NCI-H1105 treated with DMSO at 0.1 percent for 48 hours (cell line): ENCODE results near the gene TXLNG.
A peak's percentile ranks its signal among the peaks of the same experiment; 100 is the strongest.
"Not testable (repeated sequence)": the region's sequence is repeated elsewhere in the genome, so short reads cannot be mapped to it uniquely, and the experiment has no call there.

Source experiments
- DNase-seq: peaks from one replicate; lab custom pipeline; 2025; lab: John Stamatoyannopoulos, UW

The TXLNG gene

DNA sequence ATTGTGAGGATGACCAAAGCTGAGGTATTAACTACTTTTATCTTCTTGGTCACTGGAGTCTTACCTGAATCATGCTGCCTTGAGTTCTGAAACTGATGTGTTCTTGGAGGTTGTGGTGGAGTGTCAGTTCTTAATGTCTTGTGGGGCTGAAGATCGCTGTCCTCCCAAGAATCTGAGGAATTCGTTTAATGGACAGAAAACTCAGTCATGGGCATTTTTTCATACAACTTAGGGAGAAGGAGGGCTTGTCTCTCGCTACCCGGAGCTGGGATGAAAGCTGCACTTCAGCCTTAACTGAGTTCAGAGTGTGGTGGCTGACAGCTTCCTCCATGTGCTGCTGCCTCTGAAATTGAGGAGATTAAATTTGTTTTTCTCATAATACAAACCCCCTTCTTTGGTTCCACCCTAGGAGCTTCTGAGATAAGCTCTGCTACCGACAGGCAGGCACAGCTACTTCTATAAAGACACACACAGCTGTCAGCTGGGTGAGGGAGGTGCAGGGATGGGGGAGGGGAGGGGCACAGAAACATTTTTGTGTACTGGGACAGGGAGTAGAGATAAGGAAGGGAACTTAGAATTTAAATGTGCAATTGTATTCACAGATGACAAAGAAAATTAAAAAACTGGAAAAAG is 53.1 kb downstream of the TXLNG start:
- no peak for DNase-seq

- DNase-seq: no peak
Observed at GRCh38 chrX:16839852-16840460, 53.7 kb downstream of the TXLNG start.

DNA sequence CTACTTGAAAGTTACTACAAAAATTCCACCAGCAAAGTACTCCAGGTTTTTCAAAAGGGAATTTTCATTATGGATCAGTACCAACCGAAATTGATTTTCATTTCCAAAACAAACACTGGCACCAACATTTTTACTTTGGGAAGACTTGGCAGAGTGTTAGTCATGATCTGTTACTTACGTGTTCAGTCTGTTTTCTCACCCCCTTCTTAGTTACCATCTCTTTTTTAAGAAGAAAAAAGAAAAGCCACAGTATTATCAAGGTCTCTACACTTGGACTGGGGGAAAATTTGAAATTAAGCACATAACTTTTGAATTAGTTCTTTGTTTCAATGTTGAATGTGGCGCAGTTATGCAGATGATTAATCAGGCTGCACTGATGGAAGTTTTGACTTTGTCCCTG is 56.4 kb downstream of the TXLNG start:
- DNase-seq: no peak

- DNase-seq: no peak
Observed at GRCh38 chrX:16843208-16843909, 57.1 kb downstream of the TXLNG start.

DNA sequence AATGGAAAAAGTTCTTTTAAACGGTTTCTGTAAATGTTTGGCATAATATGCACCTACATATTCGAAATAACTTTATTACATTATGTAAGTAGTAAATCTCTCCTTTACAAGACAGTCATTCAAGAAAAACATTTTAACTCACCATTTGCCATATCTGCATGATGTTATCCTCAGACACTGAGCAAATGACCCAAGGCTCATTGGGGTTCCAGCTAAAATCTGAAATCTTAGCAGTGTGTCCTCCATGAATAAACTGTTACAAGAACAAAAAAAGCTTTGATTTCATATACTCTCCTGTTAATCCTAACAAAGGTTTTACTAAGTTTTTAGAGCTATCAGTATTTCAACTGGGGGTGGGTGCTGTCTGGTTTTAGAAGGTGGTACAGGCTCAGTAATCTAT is 59.4 kb downstream of the TXLNG start:
- DNase-seq: no peak

DNA sequence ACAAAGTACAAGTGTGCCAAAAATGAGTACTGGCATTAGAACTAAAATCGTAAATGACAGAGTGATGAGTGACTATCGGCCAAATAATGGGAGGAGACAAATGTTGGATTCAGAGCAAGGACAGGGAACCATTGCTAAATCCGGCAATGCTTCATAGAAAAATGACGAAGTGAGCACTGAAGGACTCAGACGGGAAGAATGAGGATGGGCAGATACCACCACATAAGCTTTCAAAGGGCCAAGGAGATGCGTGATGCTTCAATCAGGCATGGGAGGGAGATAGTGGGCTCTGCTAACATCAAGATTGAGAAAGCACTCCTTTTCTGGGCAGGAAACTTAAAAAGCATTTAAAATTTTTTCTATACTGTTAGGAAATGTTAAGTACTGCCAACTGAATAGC is 62.3 kb downstream of the TXLNG start:
- no peak for DNase-seq

DNA sequence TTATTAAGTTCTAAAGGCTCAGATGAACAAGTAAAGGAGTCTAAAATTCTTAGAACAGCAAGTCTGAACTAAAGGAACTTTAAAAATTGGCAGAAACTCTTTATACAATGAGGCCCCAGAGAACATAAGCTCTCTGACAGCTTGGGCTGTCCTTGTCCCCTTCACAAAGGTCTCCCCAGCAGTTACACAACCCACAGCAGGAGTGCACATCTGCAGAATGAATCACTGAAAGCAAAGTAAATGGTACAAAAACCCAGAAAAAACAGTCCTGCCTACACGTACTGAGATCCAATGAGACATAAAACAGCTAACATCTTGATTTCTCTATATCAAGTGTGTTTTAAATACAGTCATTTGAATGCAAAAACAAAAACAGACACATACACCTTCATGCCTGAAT is 65.2 kb downstream of the TXLNG start:
- no peak for DNase-seq

- DNase-seq: no peak
Observed at GRCh38 chrX:16851827-16852226, 65.6 kb downstream of the TXLNG start.

DNA sequence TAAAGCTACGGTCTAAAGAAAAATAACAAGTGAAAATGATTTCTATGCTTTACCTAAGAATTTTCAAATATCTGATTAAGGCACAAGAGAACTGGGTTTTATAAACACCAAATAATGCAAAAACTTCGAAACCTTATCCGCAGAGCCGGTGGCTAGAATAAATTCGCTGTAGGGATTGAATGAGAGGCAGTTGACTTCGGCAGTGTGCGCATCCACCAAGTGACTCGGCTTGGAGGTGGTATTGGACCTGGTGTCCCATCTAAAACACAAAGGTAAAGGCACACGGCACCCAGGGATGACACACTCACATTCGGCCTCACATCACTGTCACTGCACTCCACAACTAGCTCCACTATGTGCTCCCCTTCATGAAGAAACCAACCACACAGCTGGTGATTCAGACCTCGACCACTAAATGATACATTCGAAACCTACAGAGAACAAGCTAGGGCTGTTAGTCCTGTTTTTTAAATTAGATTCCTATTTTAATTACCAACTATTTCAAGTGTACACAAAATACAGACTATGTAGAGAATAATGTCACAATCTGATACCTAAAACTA is 66.4 kb downstream of the TXLNG start:
- no peak for DNase-seq

GRCh38 chrX:16853537-16853936 is 67.3 kb downstream of the TXLNG start:
- no peak for DNase-seq

GRCh38 chrX:16855363-16856075 is 69.3 kb downstream of the TXLNG start:
- DNase-seq: no peak

- not testable (repeated sequence) for DNase-seq
Observed at GRCh38 chrX:16856076-16856404, 69.8 kb downstream of the TXLNG start.

DNA sequence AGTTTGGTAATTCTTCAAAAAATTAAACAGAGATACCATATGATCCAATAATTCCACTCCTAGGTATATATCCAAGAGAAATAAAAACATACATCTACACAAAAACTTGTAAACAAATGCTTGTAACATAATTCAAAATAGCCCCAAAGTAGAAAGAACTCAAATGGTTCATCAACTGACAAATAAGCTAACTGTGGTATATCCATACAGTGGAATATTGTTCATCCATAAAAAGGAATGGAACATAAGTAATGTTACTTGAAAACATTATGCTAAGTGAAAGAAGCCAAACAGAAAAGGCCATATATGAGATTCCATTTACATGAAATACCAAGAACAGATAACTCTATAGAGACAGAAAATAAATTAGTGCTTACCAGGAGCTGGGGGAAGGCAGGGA is 70.5 kb downstream of the TXLNG start:
- DNase-seq: no peak

DNA sequence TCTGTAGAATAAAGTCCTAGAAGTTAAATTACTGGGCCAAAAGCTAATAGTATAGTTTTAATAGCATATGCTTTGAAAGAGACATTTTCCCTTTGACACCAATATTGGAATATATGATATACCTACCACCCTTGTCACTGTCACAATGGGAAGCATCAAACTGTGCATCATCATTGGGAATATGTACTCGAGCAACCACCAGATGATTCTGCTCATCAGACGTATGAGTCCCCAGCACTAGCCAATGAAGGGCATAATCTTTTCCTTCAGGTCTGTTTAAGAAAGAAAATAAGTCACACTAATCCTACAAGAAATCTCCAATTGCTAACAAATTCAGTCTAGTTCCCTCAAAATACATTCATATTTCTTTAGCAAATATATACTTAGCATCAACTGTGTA is 76.6 kb downstream of the TXLNG start:
- no peak for DNase-seq

DNA sequence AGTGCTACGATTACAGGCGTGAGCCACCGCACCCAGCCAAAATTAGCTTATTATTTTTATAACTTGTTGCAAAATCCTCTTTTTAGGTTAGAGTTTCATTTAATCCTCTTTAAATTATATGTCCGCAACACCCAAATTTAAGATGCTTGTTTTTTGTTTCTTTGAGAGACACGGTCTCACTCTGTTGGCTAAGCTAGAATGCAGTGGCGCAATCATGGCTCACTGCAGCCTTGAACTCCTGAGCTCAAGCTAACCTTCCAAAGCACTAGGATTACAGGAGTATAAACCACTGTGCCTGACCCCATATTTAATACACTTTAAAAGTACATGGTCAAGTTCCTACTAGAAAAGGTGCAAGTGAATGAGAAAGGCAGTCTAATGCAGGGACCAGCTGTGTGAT is 81.7 kb downstream of the TXLNG start:
- DNase-seq: no peak

DNA sequence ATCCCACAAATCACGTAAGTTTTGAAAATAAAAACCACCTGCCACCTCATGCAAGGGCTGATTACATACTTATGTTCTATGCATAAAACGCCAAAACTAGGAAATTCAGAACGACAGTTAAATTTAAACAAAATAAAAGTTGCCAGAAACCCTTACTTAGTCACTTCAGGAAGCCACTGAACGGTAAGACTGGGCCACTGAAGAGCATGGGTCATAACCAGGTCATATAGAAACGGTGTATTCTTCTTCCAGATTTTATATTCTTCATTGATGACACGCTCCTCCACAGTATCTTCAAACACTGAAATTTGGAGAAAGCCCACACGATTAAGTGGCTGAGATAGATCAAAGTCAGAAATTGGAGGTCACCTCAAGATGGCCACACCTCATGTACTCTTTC is 82.7 kb downstream of the TXLNG start:
- DNase-seq: no peak

DNA sequence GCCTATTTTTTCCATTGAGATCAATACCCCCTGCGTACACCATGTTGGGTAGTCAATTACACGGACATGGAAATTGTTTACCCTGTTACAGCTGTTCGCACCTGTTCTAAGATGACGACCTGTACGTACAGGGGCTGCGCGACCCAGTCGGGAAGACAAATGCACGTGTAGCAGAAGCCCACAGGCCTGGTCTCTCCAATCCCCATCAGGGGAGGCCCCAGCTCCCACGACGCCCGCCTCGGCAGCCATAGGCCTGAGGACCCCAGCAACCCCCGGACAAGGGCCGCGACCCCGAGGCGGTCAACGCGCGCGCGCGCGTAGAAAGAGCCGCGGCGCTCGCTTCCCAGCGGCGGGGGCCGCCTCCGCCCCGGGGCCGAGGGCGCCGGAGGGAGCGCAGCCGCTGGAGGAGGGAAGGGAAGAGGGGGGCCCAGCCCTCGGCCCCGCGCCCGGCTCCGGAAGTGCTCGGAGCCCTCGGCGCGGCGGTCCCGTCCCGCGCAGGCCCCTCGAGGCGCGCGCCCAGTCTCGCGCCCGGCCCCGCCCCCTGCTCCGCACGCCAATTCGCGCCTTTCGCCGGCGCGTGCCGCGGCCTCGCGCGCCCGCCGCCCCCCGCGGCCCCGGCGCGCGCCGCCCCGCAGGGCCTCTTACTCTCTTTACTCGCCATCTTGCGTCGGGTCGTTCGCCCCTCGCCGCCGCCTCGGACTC is 83.3 kb downstream of the TXLNG start:
- peak; percentile 36 for DNase-seq

DNA sequence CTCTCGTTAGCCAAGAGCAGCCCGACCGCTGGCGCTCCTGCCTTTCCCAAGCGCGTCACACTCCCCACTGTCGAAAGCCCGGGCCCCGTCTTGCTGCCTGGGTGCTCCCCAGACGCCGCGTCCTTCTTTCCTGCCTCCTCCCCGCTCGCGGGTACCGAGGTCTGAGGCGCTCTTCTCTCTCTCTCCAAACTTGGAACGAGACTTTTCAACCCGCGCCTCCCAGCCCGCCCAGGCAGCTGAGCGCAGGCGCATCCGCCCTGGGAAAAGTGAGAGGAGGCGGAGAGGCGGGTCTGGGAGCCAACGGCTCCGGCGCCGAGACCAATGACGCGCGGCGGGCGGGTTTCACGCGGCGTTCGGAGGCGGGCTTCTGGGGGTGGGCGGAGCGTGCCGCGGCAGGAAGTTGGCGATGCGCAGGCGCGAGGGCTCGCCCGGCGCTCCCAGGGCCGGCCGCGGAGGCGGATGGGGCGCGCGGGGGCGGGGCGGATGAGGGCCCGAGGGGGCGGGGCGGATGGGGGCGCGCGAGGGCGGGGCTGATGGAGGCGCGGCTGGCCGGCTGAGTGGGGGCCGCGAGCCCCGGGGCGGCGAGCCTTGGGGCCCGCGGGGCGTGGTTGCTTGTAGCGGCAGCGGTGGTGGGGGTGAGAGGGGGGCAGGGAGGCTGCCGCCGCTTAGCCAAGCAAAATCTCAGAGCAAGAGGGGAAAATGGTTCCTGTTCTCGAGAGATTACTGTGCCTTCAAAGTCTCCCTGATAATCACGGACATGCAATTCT is 84.0 kb downstream of the TXLNG start, which contains the start of gene RBBP7:
TSS of gene RBBP7 (minus strand) at position 268 of the 767 bp plus-strand sequence. CDS start 309 bp downstream, outside the sequence.
- DNase-seq: peak; percentile 85

GRCh38 chrX:16870862-16871815 is 84.9 kb downstream of the TXLNG start:
- DNase-seq: peak; percentile 34

- peak; percentile 14 for DNase-seq
Observed at GRCh38 chrX:16873106-16873505, 86.8 kb downstream of the TXLNG start.
